ENCODE data around the gene TAF4.

Gene TAF4

DNA sequence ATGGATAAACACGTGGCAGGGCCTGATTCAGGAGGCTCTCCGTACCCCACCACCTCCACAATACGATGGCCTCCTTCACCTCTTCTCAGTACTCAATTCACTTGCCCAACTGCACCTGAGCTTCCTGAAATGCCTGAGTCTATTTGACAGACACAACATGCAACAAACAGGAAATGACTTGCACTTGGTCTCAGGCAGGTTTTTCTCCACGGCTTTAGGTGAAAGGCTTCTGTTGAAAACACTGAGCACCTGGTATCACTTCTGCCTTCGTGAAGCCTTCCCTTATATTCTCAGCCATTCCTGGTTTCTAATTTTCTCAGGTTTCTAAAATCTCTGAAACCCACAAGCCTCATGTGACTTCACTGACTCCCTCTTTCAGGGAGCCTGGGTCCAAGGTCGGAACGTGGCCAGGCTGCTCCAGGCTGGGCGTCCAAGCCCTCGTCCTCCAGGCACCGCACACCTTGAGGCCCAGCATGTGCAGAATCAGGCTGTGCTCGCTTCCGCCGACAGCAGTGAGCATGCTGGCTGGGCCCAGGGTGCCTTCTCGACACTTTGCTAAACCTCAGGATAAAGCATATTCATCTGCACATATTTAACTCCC is 34.7 kb downstream of the TAF4 start:
- no peak overlapping the region for H3K9ac ChIP-seq (ENCODE audit: low read depth in 1 of 2, low read length in 2 of 2)
- no peak overlapping the region for H3K27ac ChIP-seq (ENCODE audit: low read depth, low read length)
- H3K4me1 ChIP-seq (ENCODE audit: control insufficient read depth in 1 of 2, insufficient read depth in 2 of 2, low read length in 2 of 2) = peaks cover 5% of the 10 kb centered on the region in 2 donors
- H3K27me3 ChIP-seq (ENCODE audit: control insufficient read depth in 1 of 2, insufficient read depth in 2 of 2, low read length in 2 of 2) = no peaks in the 10 kb centered on the region
- H3K9me3 ChIP-seq (ENCODE audit: control insufficient read depth in 1 of 2, low read length in 2 of 2) = no peaks in the 10 kb centered on the region
- peaks cover 0 to 3% of the 10 kb centered on the region in 2 donors for H3K36me3 ChIP-seq (ENCODE audit: control insufficient read depth in 1 of 2, insufficient read depth in 2 of 2, low read length in 2 of 2)
- H3K4me3 ChIP-seq (ENCODE audit: low read depth in 1 of 2, low read length in 2 of 2) = no peak overlapping the region

DNA sequence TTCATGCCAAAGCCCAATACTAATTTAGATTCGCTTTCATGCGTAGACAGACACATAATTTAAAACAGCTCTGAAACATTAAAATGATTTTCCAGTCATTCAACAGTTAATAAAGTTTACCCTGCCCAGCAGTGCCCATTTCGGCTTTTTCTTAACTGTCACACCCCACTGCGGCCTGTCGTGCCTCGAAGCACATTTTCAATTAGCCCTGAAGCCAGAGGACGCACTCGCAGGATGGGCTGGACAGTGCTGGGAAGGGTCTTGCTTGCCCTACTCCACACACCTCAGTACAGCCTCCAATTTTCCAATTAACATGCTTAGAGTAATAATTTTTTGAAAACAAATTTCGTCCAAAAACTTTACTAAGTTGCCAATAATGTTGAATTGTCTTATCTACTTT is 35.3 kb downstream of the TAF4 start:
- H3K4me1 ChIP-seq (ENCODE audit: control insufficient read depth in 1 of 2, insufficient read depth in 2 of 2, low read length in 2 of 2) = peaks cover 5% of the 10 kb centered on the region in 2 donors
- H3K27ac ChIP-seq (ENCODE audit: low read depth, low read length) = no peak overlapping the region
- H3K9ac ChIP-seq (ENCODE audit: low read depth in 1 of 2, low read length in 2 of 2) = no peak overlapping the region
- peaks cover 0 to 3% of the 10 kb centered on the region in 2 donors for H3K36me3 ChIP-seq (ENCODE audit: control insufficient read depth in 1 of 2, insufficient read depth in 2 of 2, low read length in 2 of 2)
- H3K9me3 ChIP-seq (ENCODE audit: control insufficient read depth in 1 of 2, low read length in 2 of 2) = no peaks in the 10 kb centered on the region
- H3K4me3 ChIP-seq (ENCODE audit: low read depth in 1 of 2, low read length in 2 of 2) = no peak overlapping the region
- no peaks in the 10 kb centered on the region for H3K27me3 ChIP-seq (ENCODE audit: control insufficient read depth in 1 of 2, insufficient read depth in 2 of 2, low read length in 2 of 2)

DNA sequence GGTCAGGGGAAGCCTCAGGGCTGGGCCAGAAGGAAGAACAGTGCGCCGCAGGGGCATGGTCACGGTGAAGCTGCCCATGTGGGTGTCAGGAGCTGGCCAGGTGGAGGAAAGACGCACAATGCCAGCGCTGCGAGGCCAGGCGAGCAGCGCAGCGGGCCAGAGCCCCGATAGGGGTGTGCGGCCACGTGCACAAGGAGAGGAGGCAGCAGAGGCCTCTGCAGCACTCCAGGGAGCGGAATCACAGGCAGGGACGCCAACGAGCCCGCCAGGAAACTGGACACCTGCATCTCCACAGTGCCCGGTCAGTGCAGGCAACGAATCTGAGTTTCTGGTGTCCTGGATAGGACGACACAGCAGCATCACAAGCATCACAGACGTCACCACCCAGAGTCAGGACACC is 35.7 kb downstream of the TAF4 start:
- Histone ChIP-seq H3K9ac (ENCODE audit: low read depth in 1 of 2, low read length in 2 of 2) (no peak overlapping the region), H3K27ac (ENCODE audit: low read depth, low read length) (no peak overlapping the region), H3K4me1 (ENCODE audit: control insufficient read depth in 1 of 2, insufficient read depth in 2 of 2, low read length in 2 of 2) (peaks cover 5% of the 10 kb centered on the region in 2 donors), H3K4me3 (ENCODE audit: low read depth in 1 of 2, low read length in 2 of 2) (no peak overlapping the region), H3K9me3 (ENCODE audit: control insufficient read depth in 1 of 2, low read length in 2 of 2) (no peaks in the 10 kb centered on the region), H3K27me3 (ENCODE audit: control insufficient read depth in 1 of 2, insufficient read depth in 2 of 2, low read length in 2 of 2) (no peaks in the 10 kb centered on the region), H3K36me3 (ENCODE audit: control insufficient read depth in 1 of 2, insufficient read depth in 2 of 2, low read length in 2 of 2) (peaks cover 0 to 3% of the 10 kb centered on the region in 2 donors)

DNA sequence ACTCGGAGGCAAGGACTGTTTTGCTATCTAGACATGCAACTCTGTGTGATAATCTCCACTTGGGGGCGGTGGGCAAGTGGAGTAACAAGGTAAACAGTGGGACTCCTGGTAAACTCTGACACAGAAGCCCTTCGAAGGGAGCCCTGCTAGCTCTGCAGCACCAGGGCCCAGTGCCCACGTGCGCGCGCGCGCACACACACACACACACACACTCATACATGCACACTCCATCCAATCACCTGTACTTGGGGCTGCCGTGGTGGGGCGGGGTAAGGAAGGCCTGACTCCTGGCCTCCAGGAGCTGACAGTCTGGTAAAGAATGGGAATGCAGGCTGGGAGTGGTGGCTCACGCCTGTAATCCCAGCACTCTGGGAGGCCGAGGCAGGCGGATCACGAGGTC is 36.4 kb downstream of the TAF4 start:
- H3K27ac ChIP-seq (ENCODE audit: low read depth, low read length) = no peak overlapping the region
- H3K27me3 ChIP-seq (ENCODE audit: control insufficient read depth in 1 of 2, insufficient read depth in 2 of 2, low read length in 2 of 2) = no peaks in the 10 kb centered on the region
- H3K9me3 ChIP-seq (ENCODE audit: control insufficient read depth in 1 of 2, low read length in 2 of 2) = no peaks in the 10 kb centered on the region
- peaks cover 5% of the 10 kb centered on the region in 2 donors for H3K4me1 ChIP-seq (ENCODE audit: control insufficient read depth in 1 of 2, insufficient read depth in 2 of 2, low read length in 2 of 2)
- H3K9ac ChIP-seq (ENCODE audit: low read depth in 1 of 2, low read length in 2 of 2) = no peak overlapping the region
- H3K4me3 ChIP-seq (ENCODE audit: low read depth in 1 of 2, low read length in 2 of 2) = no peak overlapping the region
- H3K36me3 ChIP-seq (ENCODE audit: control insufficient read depth in 1 of 2, insufficient read depth in 2 of 2, low read length in 2 of 2) = peaks cover 0 to 3% of the 10 kb centered on the region in 2 donors

DNA sequence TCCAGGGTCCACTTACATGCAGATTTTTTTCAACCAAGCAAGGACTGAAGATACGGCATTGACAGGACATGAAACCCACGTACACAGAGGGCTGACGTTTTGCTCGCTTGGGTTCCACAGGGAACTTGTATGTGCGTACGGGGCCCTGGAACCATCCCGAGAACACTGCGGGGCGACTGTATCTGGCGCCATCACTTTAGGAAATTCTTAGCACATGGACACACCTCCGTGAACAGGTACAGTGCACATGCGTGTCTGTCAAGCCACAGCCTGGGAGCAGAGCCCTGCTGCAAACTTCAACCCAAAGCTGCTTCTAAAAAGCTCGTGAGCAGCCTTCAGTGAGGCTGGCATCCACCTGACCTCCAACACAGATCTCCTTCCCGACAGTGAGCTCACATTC is 37.3 kb downstream of the TAF4 start:
- Histone ChIP-seq H3K36me3 (ENCODE audit: control insufficient read depth in 1 of 2, insufficient read depth in 2 of 2, low read length in 2 of 2) (peaks cover 0 to 3% of the 10 kb centered on the region in 2 donors), H3K4me1 (ENCODE audit: control insufficient read depth in 1 of 2, insufficient read depth in 2 of 2, low read length in 2 of 2) (peaks cover 5% of the 10 kb centered on the region in 2 donors)

DNA sequence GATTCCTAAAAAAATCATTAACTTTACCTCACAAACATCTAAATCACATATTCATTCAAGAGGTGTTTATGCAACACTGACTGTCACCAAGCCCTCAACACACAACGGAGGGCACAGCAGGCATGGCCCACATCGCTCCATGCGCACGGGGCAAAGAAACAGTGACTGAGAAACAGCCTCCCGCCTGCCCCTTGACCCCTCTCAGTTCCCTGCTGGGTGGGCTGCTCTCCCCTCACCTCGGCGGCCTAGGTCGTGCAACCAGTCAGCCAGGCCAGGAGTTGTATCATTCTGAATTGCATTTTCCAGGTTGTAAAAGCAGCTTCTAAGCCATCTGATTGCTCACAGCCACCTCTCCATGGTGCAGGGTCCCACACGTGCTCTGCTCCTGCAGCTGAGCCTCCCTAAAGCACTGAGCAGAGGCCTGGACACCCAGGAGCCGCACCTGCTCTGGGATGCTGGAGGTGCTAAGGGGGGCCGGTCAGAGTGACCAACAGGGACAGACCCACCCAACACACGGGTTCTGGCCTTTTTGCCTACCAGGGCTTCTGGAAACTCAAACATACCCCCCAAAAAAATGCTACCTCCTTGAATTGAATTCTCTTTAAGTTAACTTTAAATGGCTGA is 37.9 kb downstream of the TAF4 start:
- no peaks in the 10 kb centered on the region for H3K27me3 ChIP-seq (ENCODE audit: control insufficient read depth in 1 of 2, insufficient read depth in 2 of 2, low read length in 2 of 2)
- no peak overlapping the region for H3K9ac ChIP-seq (ENCODE audit: low read depth in 1 of 2, low read length in 2 of 2)
- peaks cover 5% of the 10 kb centered on the region in 2 donors for H3K4me1 ChIP-seq (ENCODE audit: control insufficient read depth in 1 of 2, insufficient read depth in 2 of 2, low read length in 2 of 2)
- H3K36me3 ChIP-seq (ENCODE audit: control insufficient read depth in 1 of 2, insufficient read depth in 2 of 2, low read length in 2 of 2) = peaks cover 0 to 3% of the 10 kb centered on the region in 2 donors
- H3K4me3 ChIP-seq (ENCODE audit: low read depth in 1 of 2, low read length in 2 of 2) = no peak overlapping the region
- no peaks in the 10 kb centered on the region for H3K9me3 ChIP-seq (ENCODE audit: control insufficient read depth in 1 of 2, low read length in 2 of 2)
- no peak overlapping the region for H3K27ac ChIP-seq (ENCODE audit: low read depth, low read length)

More for the DNA sequence above, 37.3 kb downstream of the TAF4 start:
- Histone ChIP-seq H3K9ac (ENCODE audit: low read depth in 1 of 2, low read length in 2 of 2) (no peak overlapping the region), H3K4me3 (ENCODE audit: low read depth in 1 of 2, low read length in 2 of 2) (no peak overlapping the region), H3K27me3 (ENCODE audit: control insufficient read depth in 1 of 2, insufficient read depth in 2 of 2, low read length in 2 of 2) (no peaks in the 10 kb centered on the region), H3K9me3 (ENCODE audit: control insufficient read depth in 1 of 2, low read length in 2 of 2) (no peaks in the 10 kb centered on the region), H3K27ac (ENCODE audit: low read depth, low read length) (no peak overlapping the region)

DNA sequence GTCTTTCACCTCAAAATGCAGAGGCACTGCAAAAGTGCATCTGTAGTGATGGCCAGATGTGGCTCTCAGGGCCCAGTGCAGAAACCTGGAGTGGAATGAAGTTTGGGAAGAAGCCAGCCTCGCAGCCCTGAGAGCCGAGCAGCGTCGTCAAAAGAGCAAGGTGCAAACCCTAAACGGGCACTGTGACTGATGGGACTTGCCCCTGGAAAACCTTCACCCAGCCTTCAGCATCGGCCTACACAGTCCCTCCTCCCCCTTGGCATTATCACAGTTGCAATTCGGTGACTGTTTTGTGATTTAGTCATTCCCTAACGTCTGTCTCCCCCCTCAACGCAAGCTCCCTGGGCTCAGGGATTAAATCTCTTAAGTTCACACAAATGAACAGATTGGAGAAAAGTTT is 38.6 kb downstream of the TAF4 start:
- H3K27ac ChIP-seq (ENCODE audit: low read depth, low read length) = no peak overlapping the region
- peaks cover 5% of the 10 kb centered on the region in 2 donors for H3K4me1 ChIP-seq (ENCODE audit: control insufficient read depth in 1 of 2, insufficient read depth in 2 of 2, low read length in 2 of 2)
- H3K27me3 ChIP-seq (ENCODE audit: control insufficient read depth in 1 of 2, insufficient read depth in 2 of 2, low read length in 2 of 2) = no peaks in the 10 kb centered on the region

DNA sequence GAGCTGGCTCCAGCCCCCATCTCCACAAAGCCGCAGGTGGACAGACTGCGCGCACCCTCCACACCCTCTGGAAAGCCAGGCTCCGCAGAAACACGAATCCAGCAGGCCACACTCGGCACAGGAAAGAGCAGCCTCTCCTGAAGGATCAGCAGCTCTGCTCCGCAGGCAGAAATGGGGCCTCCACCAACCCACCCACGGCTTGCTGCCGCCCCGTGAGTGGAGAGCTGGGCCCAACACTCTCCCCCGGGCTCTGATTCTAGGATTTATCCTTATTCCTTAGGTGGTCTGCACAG is 39.2 kb downstream of the TAF4 start:
- H3K9ac ChIP-seq (ENCODE audit: low read depth in 1 of 2, low read length in 2 of 2) = no peak overlapping the region
- no peak overlapping the region for H3K4me3 ChIP-seq (ENCODE audit: low read depth in 1 of 2, low read length in 2 of 2)
- H3K36me3 ChIP-seq (ENCODE audit: control insufficient read depth in 1 of 2, insufficient read depth in 2 of 2, low read length in 2 of 2) = no peaks in the 10 kb centered on the region
- H3K27ac ChIP-seq (ENCODE audit: low read depth, low read length) = no peak overlapping the region
- H3K27me3 ChIP-seq (ENCODE audit: control insufficient read depth in 1 of 2, insufficient read depth in 2 of 2, low read length in 2 of 2) = no peaks in the 10 kb centered on the region
- peaks cover 5% of the 10 kb centered on the region in 2 donors for H3K4me1 ChIP-seq (ENCODE audit: control insufficient read depth in 1 of 2, insufficient read depth in 2 of 2, low read length in 2 of 2)
- H3K9me3 ChIP-seq (ENCODE audit: control insufficient read depth in 1 of 2, low read length in 2 of 2) = no peaks in the 10 kb centered on the region

More for the DNA sequence above, 38.6 kb downstream of the TAF4 start:
- H3K4me3 ChIP-seq (ENCODE audit: low read depth in 1 of 2, low read length in 2 of 2) = no peak overlapping the region
- peaks cover 0 to 3% of the 10 kb centered on the region in 2 donors for H3K36me3 ChIP-seq (ENCODE audit: control insufficient read depth in 1 of 2, insufficient read depth in 2 of 2, low read length in 2 of 2)
- no peaks in the 10 kb centered on the region for H3K9me3 ChIP-seq (ENCODE audit: control insufficient read depth in 1 of 2, low read length in 2 of 2)
- H3K9ac ChIP-seq (ENCODE audit: low read depth in 1 of 2, low read length in 2 of 2) = no peak overlapping the region

DNA sequence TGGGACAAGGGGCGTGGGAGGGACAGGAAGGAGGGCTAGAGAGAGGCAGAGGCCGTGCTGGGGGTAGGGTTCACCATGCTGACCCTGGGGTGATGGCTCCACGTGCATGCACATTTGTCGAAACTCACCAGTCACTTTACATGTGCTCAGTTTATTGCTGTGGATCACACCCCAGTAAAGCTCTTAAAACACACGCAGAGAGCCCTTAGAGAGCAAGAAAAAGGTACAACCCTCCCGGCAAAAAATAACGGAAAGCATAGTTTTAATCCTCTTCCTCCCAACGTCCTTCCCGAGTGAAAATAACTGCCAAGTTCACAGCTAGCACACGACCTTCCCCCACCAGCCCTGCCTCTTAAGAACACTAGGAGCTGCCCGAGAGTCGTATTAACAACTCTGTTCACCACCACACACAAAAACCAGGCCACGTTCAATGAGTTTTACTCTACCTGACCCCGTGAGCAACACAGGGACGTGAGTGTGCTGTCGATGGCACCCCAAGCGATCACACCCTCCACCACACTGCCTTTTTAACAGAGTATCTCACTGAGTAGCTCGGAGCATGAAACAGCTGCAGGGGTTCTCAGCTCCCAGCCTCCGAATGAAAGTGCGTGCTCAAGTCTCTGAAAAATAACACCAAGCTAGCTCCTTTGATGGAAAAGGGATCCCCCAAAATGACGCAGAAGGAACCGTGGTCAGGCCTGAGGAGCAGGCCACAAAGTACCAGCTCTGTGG is 39.7 kb downstream of the TAF4 start:
- H3K4me1 ChIP-seq (ENCODE audit: control insufficient read depth in 1 of 2, insufficient read depth in 2 of 2, low read length in 2 of 2) = peaks cover 5% of the 10 kb centered on the region in 2 donors
- H3K9ac ChIP-seq (ENCODE audit: low read depth in 1 of 2, low read length in 2 of 2) = no peak overlapping the region
- H3K36me3 ChIP-seq (ENCODE audit: control insufficient read depth in 1 of 2, insufficient read depth in 2 of 2, low read length in 2 of 2) = no peaks in the 10 kb centered on the region
- H3K27me3 ChIP-seq (ENCODE audit: control insufficient read depth in 1 of 2, insufficient read depth in 2 of 2, low read length in 2 of 2) = no peaks in the 10 kb centered on the region
- H3K4me3 ChIP-seq (ENCODE audit: low read depth in 1 of 2, low read length in 2 of 2) = no peak overlapping the region
- no peak overlapping the region for H3K27ac ChIP-seq (ENCODE audit: low read depth, low read length)
- H3K9me3 ChIP-seq (ENCODE audit: control insufficient read depth in 1 of 2, low read length in 2 of 2) = no peaks in the 10 kb centered on the region

DNA sequence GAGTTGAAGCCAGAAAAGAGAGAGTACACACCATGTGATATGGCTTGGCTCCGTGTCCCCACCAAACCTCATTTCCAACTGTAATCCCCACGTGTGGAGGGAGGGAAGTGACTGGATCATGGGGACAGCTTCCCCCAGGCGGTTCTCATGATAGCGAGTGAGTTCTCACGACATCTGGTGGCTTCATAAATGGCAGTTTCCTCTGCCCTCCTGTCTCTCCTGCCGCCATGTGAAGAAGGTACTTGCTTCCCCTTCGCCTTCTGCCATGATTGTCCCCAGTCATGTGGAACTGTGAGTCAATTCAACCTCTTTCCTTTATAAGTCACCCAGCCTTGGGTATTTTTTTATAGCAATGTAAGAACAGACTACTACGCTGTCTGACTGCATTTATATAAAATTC is 40.3 kb downstream of the TAF4 start:
- no peak overlapping the region for H3K4me3 ChIP-seq (ENCODE audit: low read depth in 1 of 2, low read length in 2 of 2)
- H3K9me3 ChIP-seq (ENCODE audit: control insufficient read depth in 1 of 2, low read length in 2 of 2) = no peaks in the 10 kb centered on the region
- no peak overlapping the region for H3K9ac ChIP-seq (ENCODE audit: low read depth in 1 of 2, low read length in 2 of 2)
- peaks cover 2 to 4% of the 10 kb centered on the region in 2 donors for H3K4me1 ChIP-seq (ENCODE audit: control insufficient read depth in 1 of 2, insufficient read depth in 2 of 2, low read length in 2 of 2)
- no peak overlapping the region for H3K27ac ChIP-seq (ENCODE audit: low read depth, low read length)
- no peaks in the 10 kb centered on the region for H3K27me3 ChIP-seq (ENCODE audit: control insufficient read depth in 1 of 2, insufficient read depth in 2 of 2, low read length in 2 of 2)
- no peaks in the 10 kb centered on the region for H3K36me3 ChIP-seq (ENCODE audit: control insufficient read depth in 1 of 2, insufficient read depth in 2 of 2, low read length in 2 of 2)

Measured in duodenal mucosa (tissue), 2 donors.